GM12865 (cell line): ENCODE data around the gene BEND6.
"Not testable (repeated sequence)": the region's sequence is repeated elsewhere in the genome, so short reads cannot be mapped to it uniquely, and the experiment has no call there.

Experiments used
- DNase-seq: peaks from one replicate; pipeline ENCODE4 v3.0.0; 2010; ENCODE audit warnings: low read depth
- H3K4me3 ChIP-seq: 2 replicates; pipeline ENCODE4 v1.5.1; 2011; ENCODE audit warnings: mild to moderate bottlenecking, low read depth, low read length, control low read depth
- TF ChIP-seq, protein P1 (sequence below): IDR thresholded peaks from 2 replicates; pipeline ENCODE4 v1.5.1; 2011; ENCODE audit warnings: low read length, control low read depth, low read depth, inconsistent platforms; ENCODE audit not compliant: insufficient read depth; ENCODE audit errors: missing control alignments

The BEND6 gene

DNA sequence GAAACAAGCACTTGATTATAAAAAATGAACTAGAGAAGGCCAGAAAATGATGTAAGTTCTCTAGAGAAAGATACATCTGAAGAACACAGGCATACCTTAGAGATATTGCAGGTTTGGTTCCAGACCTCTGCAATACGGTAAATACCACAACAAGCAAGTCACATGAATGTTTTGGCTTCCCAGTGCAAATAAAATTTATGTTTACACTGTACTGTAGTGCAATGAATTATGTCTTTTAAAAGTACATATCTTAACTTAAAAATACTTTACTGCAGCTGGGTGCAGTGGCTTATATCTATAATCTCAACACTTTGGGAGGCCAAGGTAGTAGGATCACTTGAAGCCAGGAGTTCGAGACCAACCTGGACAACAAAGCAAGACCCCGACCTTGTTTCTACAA lies 80.6 kb downstream of the BEND6 start:
- TF ChIP-seq, protein P1, sequence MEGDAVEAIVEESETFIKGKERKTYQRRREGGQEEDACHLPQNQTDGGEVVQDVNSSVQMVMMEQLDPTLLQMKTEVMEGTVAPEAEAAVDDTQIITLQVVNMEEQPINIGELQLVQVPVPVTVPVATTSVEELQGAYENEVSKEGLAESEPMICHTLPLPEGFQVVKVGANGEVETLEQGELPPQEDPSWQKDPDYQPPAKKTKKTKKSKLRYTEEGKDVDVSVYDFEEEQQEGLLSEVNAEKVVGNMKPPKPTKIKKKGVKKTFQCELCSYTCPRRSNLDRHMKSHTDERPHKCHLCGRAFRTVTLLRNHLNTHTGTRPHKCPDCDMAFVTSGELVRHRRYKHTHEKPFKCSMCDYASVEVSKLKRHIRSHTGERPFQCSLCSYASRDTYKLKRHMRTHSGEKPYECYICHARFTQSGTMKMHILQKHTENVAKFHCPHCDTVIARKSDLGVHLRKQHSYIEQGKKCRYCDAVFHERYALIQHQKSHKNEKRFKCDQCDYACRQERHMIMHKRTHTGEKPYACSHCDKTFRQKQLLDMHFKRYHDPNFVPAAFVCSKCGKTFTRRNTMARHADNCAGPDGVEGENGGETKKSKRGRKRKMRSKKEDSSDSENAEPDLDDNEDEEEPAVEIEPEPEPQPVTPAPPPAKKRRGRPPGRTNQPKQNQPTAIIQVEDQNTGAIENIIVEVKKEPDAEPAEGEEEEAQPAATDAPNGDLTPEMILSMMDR, result no peak
- DNase-seq, result no peak
- no peak overlapping the region for H3K4me3 ChIP-seq

DNA sequence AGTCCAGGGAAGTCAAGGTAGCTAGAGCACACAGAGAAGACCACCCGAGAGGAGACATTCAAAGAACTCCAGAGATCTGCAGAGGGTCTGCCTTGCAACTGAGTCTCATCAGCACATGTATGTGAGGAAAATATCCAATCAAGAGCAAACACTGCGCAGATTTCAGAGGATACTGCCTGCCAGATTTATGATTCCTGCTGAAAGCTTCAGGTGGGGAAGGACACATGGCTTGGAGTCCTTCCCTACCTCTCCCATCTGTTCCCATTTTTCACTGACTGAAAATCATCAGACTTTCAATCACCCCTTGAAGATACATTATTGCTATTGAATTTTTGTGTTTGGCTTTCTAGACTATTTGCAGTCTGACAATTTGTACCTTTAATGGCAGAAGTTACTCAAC lies 84.0 kb downstream of the BEND6 start:
- no peak overlapping the region for H3K4me3 ChIP-seq
- DNase-seq, result no peak
- TF ChIP-seq, protein P1, result no peak

DNA sequence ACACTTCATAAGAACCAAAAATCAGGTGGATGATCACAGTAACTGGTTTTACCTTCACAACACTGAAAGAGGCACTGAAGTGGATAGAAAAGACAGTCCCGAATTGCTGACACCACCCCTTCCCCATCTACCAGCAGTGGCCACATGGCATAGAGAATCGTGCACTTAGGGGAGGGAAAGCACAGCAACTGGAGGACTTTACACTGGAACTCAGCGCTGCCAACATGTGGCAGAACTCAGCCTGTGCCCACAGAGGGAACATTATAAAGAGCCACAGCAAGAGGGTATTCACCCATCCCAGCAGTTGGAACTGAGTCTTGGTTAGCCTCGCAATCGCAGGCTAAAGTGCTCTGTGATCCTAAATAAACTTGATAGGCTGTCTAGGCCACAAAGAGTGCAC lies 85.1 kb downstream of the BEND6 start:
- TF ChIP-seq, protein P1, result no peak
- H3K4me3 ChIP-seq, result no peak overlapping the region
- DNase-seq, result peak; percentile 15

DNA sequence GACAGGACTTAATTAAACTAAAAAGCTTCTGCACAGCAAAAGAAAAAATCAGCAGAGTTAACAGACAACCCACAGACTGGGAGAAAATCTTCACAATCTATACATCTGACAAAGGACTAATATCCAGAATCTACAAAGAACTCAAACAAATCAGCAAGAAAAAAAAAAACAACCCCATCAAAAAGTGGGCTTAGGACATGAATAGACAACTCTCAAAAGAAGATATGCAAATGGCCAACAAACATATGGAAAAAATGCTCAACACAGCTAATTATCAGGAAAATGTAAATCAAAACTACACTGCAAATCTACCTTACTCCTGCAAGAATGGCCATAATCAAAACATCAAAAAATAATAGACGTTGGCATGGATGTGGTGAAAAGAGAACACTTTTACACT lies 89.2 kb downstream of the BEND6 start:
- not testable (repeated sequence) for DNase-seq, H3K4me3 ChIP-seq

DNA sequence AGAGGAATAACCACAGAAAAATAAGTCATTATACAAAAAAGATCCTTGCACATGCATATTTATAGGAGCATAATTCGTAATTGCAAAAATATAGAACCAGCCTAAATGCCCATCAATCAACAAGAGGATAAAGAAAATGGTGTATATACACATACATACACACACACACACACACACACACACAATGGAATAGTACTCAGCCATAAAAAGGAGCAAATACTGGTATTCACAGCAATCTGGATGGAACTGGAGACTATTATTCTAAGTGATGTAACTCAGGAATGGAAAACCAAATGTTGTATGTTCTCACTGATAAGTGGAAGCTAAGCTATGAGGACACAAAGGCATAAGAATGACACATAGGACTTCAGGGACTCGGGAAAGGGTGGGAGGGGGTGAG lies 89.7 kb downstream of the BEND6 start:
- no peak overlapping the region for H3K4me3 ChIP-seq
- TF ChIP-seq, protein P1, result no peak
- DNase-seq, result no peak

DNA sequence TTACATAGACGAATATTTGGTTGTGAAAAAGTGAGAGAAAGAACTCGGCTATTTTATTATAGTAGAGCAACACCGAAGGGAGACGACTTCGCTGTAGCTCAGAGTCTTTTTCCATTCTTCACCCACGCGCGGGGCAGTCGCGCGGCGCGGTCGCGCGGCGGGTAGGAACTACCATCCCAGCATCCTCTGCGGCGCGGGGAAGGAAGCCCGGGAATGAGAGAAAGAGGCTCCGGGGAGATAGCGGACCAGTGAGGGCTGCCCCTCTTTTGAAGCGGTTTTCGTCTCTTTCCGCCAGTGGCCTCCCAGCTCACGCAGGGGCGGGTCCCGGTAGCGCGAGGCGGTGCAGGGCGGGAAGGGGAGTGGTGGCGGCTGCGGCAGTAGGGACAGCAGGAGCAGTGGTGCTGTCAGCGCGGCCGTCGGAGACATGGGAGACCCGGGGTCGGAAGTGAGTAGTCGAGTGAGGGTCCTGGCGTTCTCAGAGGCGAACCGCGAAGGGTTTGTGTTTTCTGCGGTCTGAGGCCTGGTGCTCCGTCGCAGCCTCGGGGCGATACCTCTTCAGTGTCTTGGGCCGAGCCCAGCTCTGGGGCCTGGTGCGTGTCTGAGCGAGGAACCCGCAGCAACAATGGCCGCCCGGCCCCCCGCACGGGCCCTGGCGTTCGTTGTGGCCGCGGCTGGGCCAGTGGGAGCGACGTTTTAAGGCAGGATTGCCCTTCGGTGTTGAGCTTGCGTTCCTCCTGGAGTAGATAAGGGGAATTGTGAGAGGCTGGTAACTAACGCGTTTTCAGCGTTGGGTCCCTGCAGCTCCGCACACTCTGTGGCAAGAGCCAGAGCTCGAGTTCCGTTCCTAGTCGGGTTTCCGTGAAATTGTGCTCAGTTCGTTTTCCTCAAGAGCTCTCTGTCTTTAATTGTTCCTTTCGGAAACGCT lies 91.7 kb downstream of the BEND6 start, which contains the start of gene KIAA1586:
KIAA1586 (plus strand) TSS at position 362 of the 925 bp plus-strand sequence; CDS start at position 425, 63 bp downstream.
- peak within 1 kb of the TSS; percentile 60 for H3K4me3 ChIP-seq
- peak; percentile 92 for DNase-seq

DNA sequence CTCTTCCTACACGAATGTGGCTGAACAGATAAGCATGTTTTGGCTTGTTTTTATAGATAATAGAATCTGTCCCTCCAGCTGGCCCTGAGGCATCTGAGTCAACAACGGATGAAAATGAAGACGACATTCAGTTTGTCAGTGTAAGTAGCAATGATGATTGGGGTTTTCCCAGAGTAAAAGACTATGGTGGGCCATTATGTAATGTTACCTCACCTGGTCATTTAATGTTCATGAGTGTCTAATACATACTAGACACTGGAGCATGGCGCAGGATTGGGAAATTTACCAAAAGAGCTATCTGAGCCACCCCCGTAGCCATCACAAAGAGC lies 92.3 kb downstream of the BEND6 start:
- not testable (repeated sequence) for H3K4me3 ChIP-seq, DNase-seq

DNA sequence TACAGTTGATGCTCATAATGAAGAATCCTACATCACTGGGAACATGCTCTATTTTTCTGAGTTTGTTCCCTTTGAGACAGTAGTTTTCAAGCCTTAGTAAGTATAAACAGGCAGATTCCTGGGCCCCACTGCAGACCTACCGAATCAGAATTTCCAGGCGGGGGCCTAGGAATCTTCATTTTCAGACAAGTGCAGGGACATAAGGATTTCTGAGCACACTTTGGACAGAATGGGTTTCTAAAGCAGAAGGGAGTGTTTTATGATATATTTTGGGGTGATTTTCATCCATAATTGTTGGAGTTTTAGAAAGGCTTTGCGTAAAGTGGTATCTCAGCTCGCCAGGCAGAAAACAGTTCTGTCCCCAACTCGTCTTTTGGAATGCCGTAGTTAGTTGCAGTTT lies 93.0 kb downstream of the BEND6 start:
- H3K4me3 ChIP-seq, result peak overlapping the region; percentile 42
- DNase-seq, result not testable (repeated sequence)

DNA sequence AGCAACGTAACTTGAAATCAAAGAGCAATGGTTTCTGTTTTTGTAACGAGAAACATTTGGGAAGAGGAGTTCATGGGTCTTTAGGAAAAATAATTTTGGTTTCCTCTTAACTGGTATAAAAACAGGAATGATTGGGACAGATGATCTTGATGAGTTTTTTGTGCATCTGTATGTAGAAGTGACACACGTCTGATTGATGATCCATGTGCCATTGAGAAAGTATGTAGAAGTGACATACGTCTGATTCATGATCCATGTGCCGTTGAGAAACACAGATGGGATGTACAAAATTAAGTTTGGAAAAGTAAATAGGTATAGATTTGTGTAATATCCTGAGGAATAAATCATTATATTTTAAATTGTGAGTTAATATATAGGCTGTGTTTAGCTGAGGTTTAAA lies 93.7 kb downstream of the BEND6 start:
- TF ChIP-seq, protein P1, result no peak
- no peak for DNase-seq
- H3K4me3 ChIP-seq, result peak overlapping the region; percentile 42; the same call in 1 of the 2 replicates
